Liver (tissue), 2 donors: ENCODE measurements around the gene BZW2.

Experiments
- YY1 ChIP-seq: IDR thresholded peaks from 2 replicates; pipeline ENCODE4 v1.6.1; 2016; ENCODE audit warnings: antibody characterized with exemption, mild to moderate bottlenecking
- TF ChIP-seq, protein P1 (sequence below): fragments of 150-350 bp; IDR thresholded peaks from 2 replicates; pipeline ENCODE4 v1.5.1; 2017; ENCODE audit warnings: improper control_type of control experiment, low read depth, low read length; ENCODE audit not compliant: missing input control
- donor health status: healthy.

DNA sequence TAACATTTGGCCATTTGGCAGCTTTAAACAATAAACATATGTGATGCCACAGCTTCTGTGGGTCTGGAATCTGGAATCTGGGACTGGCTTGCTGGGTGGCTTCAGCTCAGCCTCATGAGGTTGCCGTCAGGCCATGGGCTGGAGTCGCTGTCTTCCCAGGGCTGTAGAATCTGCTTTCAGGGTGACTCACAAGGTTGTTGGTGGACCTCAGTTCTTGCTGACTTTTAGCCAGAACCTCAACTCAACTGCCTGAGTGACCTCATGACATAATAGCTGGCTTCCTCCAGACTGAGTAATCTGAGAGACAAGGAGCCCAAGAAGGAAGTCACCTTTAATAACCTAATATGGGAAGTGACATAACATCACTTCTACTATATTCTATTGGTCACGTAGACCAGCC lies 63.0 kb downstream of the BZW2 start:
- no peak for TF ChIP-seq YY1
- TF ChIP-seq, protein P1, sequence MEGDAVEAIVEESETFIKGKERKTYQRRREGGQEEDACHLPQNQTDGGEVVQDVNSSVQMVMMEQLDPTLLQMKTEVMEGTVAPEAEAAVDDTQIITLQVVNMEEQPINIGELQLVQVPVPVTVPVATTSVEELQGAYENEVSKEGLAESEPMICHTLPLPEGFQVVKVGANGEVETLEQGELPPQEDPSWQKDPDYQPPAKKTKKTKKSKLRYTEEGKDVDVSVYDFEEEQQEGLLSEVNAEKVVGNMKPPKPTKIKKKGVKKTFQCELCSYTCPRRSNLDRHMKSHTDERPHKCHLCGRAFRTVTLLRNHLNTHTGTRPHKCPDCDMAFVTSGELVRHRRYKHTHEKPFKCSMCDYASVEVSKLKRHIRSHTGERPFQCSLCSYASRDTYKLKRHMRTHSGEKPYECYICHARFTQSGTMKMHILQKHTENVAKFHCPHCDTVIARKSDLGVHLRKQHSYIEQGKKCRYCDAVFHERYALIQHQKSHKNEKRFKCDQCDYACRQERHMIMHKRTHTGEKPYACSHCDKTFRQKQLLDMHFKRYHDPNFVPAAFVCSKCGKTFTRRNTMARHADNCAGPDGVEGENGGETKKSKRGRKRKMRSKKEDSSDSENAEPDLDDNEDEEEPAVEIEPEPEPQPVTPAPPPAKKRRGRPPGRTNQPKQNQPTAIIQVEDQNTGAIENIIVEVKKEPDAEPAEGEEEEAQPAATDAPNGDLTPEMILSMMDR = no peak
